Neutrophil (primary cell): ENCODE results near the gene HAUS2.

Experiments
- H3K27ac ChIP-seq: fragments of 200-600 bp; sonication (generic); 2 replicates; pipeline ENCODE4 v1.5.1; 2016; ENCODE audit warnings: mild to moderate bottlenecking, moderate library complexity
- H3K27me3 ChIP-seq: fragments of 200-600 bp; sonication (generic); 2 replicates; pipeline ENCODE4 v1.6.0; 2016; ENCODE audit warnings: mild to moderate bottlenecking
- H3K36me3 ChIP-seq: fragments of 200-600 bp; sonication (generic); 2 replicates; pipeline ENCODE4 v1.5.1; 2017
- H3K4me1 ChIP-seq, 2 experiments: fragments of 200-600 bp in 1 of 2; sonication (generic) in 1 of 2; 1 replicate in 1 of 2; 2 replicates in 1 of 2; pipeline versions ENCODE4 v1.5.1 to v1.6.1; 2013 to 2016; ENCODE audit warnings: low read depth in 1 of 2, low read length in 1 of 2, mild to moderate bottlenecking in 1 of 2, moderate library complexity in 1 of 2; ENCODE audit not compliant: control insufficient read depth in 1 of 2, insufficient read depth in 1 of 2
- H3K4me3 ChIP-seq, 2 experiments: fragments of 200-600 bp in 1 of 2; sonication (generic) in 1 of 2; 1 replicate in 1 of 2; 2 replicates in 1 of 2; pipeline ENCODE4 v1.5.1; 2013 to 2016; ENCODE audit warnings: low read depth in 1 of 2, low read length in 1 of 2, mild to moderate bottlenecking in 1 of 2, moderate library complexity in 1 of 2
- H3K9me3 ChIP-seq: fragments of 200-600 bp; sonication (generic); 2 replicates; pipeline ENCODE4 v1.5.1; 2016
- TF ChIP-seq, protein P1 (sequence below): fragments of 200-600 bp; sonication (generic); IDR thresholded peaks from 2 replicates; pipeline ENCODE4 v1.5.1; 2016; ENCODE audit warnings: antibody characterized with exemption

HAUS2 gene

GRCh38 chr15:42576040-42576594 is 27.5 kb downstream of the HAUS2 start:
- TF ChIP-seq, protein P1, sequence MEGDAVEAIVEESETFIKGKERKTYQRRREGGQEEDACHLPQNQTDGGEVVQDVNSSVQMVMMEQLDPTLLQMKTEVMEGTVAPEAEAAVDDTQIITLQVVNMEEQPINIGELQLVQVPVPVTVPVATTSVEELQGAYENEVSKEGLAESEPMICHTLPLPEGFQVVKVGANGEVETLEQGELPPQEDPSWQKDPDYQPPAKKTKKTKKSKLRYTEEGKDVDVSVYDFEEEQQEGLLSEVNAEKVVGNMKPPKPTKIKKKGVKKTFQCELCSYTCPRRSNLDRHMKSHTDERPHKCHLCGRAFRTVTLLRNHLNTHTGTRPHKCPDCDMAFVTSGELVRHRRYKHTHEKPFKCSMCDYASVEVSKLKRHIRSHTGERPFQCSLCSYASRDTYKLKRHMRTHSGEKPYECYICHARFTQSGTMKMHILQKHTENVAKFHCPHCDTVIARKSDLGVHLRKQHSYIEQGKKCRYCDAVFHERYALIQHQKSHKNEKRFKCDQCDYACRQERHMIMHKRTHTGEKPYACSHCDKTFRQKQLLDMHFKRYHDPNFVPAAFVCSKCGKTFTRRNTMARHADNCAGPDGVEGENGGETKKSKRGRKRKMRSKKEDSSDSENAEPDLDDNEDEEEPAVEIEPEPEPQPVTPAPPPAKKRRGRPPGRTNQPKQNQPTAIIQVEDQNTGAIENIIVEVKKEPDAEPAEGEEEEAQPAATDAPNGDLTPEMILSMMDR = no peak
- Histone ChIP-seq H3K27me3 (peaks cover 77% of the 10 kb centered on the region), H3K4me3 (peak overlapping the region; percentile 75 to 76), H3K4me1 (peaks cover 20% of the 10 kb centered on the region in 2 experiments), H3K36me3 (no peaks in the 10 kb centered on the region), H3K27ac (no peak overlapping the region), H3K9me3 (no peaks in the 10 kb centered on the region)

- no peak overlapping the region for H3K4me3 ChIP-seq
- H3K9me3 ChIP-seq = no peaks in the 10 kb centered on the region
These were observed 28.1 kb downstream of the HAUS2 start for GRCh38 chr15:42576776-42577175.

GRCh38 chr15:42577514-42578031 is 28.9 kb downstream of the HAUS2 start:
- H3K4me3 ChIP-seq = no peak overlapping the region
- H3K9me3 ChIP-seq = no peaks in the 10 kb centered on the region
- H3K4me1 ChIP-seq = peaks cover 21 to 27% of the 10 kb centered on the region in 2 experiments
- peaks cover 89% of the 10 kb centered on the region for H3K27me3 ChIP-seq
- no peaks in the 10 kb centered on the region for H3K36me3 ChIP-seq
- TF ChIP-seq, protein P1 = no peak
- H3K27ac ChIP-seq = no peak overlapping the region

More at GRCh38 chr15:42576776-42577175, 28.1 kb downstream of the HAUS2 start:
- TF ChIP-seq, protein P1 = no peak
- H3K27me3 ChIP-seq = peaks cover 81% of the 10 kb centered on the region
- no peaks in the 10 kb centered on the region for H3K36me3 ChIP-seq
- H3K27ac ChIP-seq = no peak overlapping the region
- H3K4me1 ChIP-seq = peaks cover 21 to 25% of the 10 kb centered on the region in 2 experiments

GRCh38 chr15:42578984-42579537 is 30.4 kb downstream of the HAUS2 start:
- H3K4me1 ChIP-seq = peaks cover 21 to 27% of the 10 kb centered on the region in 2 experiments

DNA sequence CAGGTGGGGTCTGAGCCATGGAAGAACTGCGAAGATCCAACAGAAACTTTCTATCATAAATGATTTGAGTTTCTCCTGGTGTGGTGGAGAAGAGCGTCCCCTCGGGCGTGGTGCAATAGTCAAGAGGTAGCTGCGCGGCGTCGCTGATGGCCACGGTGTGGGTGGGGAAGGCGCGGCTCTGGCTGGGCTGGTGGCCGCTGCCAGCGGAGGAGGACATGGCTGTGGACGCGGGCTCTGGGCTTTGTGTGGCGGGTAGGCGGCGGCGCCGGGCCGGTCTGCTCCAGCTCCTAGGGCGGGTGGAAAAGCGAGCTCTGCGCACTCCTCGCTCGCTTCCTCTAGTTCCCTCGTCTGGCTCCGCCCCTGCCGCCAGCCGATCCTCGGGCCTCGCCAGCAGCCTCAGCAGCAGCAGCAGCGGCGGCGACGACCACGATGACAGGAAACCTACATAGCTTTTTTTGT is 32.7 kb downstream of the HAUS2 start:
- peaks cover 88% of the 10 kb centered on the region for H3K27me3 ChIP-seq
- no peaks in the 10 kb centered on the region for H3K9me3 ChIP-seq
- H3K36me3 ChIP-seq = no peaks in the 10 kb centered on the region
- H3K4me1 ChIP-seq = peaks cover 7 to 14% of the 10 kb centered on the region in 2 experiments
- H3K27ac ChIP-seq = no peak overlapping the region
- peak overlapping the region; percentile 51 to 60 for H3K4me3 ChIP-seq
- TF ChIP-seq, protein P1 = no peak

More at GRCh38 chr15:42578984-42579537, 30.4 kb downstream of the HAUS2 start:
- no peaks in the 10 kb centered on the region for H3K36me3 ChIP-seq
- no peak overlapping the region for H3K4me3 ChIP-seq
- no peak overlapping the region for H3K27ac ChIP-seq
- TF ChIP-seq, protein P1 = no peak
- H3K9me3 ChIP-seq = no peaks in the 10 kb centered on the region
- peaks cover 94% of the 10 kb centered on the region for H3K27me3 ChIP-seq
